Bronchial epithelial cell (primary cell): ENCODE measurements around the gene DDX43. TPM values are rescaled to one million over a fixed set of nuclear protein-coding genes. Genes with fewer than 3 reads are reported as not detected.
A peak's percentile ranks its signal among the peaks of the same experiment; 100 is the strongest.
"Not testable (repeated sequence)": the region's sequence is repeated elsewhere in the genome, so short reads cannot be mapped to it uniquely, and the experiment has no call there.

Experiments
- DNase-seq: peaks from one replicate; pipeline ENCODE4 v3.0.0-alpha.2; 2010; ENCODE audit warnings: low read depth
- FAIRE-seq: peaks from 2 replicates; lab custom pipeline; 2011; peaks lifted over from hg19 to GRCh38; lab: Jason Lieb, UNC
- H3K27me3 ChIP-seq: 2 replicates; pipeline ENCODE4 v1.5.1; 2011; ENCODE audit warnings: low read length; ENCODE audit not compliant: control insufficient read depth, insufficient read depth
- H3K36me3 ChIP-seq: 2 replicates; pipeline ENCODE4 v1.5.1; 2011; ENCODE audit warnings: low read length; ENCODE audit not compliant: control insufficient read depth, insufficient read depth
- H3K4me3 ChIP-seq: 2 replicates; pipeline ENCODE4 v1.5.1; 2011; ENCODE audit warnings: mild to moderate bottlenecking, low read depth, low read length, control low read depth
- CTCF ChIP-seq: IDR thresholded peaks from 2 replicates; pipeline ENCODE4 v1.5.1; 2011; ENCODE audit warnings: mild to moderate bottlenecking, moderate library complexity, low read length, control low read depth, inconsistent platforms; ENCODE audit not compliant: insufficient read depth, severe bottlenecking
- total RNA-seq: library from RNA; depleted of rRNA; stranded (reverse); fragments of >200 nt; gene quantifications from 2 replicates; pipeline ENCODE4 v1.2.1, GENCODE V29; 2014

DDX43 gene
- total RNA-seq, 1 donor from 2014 or later: 0.26 TPM

- Histone ChIP-seq H3K27me3 (no peaks in the 10 kb centered on the region), H3K4me3 (no peak overlapping the region), H3K36me3 (no peaks in the 10 kb centered on the region)
- TF ChIP-seq CTCF: no peak
- FAIRE-seq (no peak), DNase-seq (no peak)
Observed at GRCh38 chr6:73369157-73369556, 25.5 kb upstream of the DDX43 start.

GRCh38 chr6:73369563-73369962 lies 25.1 kb upstream of the DDX43 start, which contains the start of gene OOEP:
TSS of gene OOEP (minus strand) at chr6:73369897. CDS start at chr6:73369792, 105 bp downstream.
- no peak for TF ChIP-seq CTCF
- Histone ChIP-seq H3K36me3 (no peaks in the 10 kb centered on the region), H3K4me3 (no peak within 1 kb of the TSS), H3K27me3 (no peaks in the 10 kb centered on the region)
- no peak for DNase-seq
- no peak for FAIRE-seq

GRCh38 chr6:73371984-73372383 lies 22.6 kb upstream of the DDX43 start:
- no peak for FAIRE-seq
- H3K36me3 ChIP-seq: no peaks in the 10 kb centered on the region
- no peak for TF ChIP-seq CTCF
- no peak for DNase-seq
- no peaks in the 10 kb centered on the region for H3K27me3 ChIP-seq
- no peak overlapping the region for H3K4me3 ChIP-seq

- no peak for FAIRE-seq
- DNase-seq: no peak
- Histone ChIP-seq H3K36me3 (no peaks in the 10 kb centered on the region), H3K4me3 (no peak overlapping the region), H3K27me3 (no peaks in the 10 kb centered on the region)
- no peak for TF ChIP-seq CTCF
Observed at GRCh38 chr6:73372516-73372915, 22.1 kb upstream of the DDX43 start.

DNA sequence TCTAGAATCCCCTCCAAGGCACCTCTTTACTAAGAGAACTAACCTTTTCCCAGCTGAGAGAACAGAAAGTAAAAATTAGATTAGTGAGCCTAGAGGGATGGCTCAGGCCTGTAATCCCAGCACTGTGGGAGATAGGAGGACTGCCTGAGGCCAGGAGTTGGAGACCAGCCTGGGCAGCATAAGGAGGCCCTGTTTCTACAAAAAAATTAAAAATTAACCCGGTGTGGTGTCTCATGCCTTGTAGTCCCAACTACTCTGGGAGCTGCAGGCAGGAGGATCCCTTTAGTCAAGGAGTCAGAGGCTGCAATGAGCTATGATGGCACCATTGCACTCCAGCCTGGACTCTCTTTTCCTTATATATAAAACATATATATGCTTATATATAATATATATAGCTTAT lies 19.4 kb upstream of the DDX43 start:
- Histone ChIP-seq H3K4me3 (no peak overlapping the region), H3K27me3 (no peaks in the 10 kb centered on the region), H3K36me3 (no peaks in the 10 kb centered on the region)
- FAIRE-seq: no peak
- no peak for TF ChIP-seq CTCF
- DNase-seq: no peak

DNA sequence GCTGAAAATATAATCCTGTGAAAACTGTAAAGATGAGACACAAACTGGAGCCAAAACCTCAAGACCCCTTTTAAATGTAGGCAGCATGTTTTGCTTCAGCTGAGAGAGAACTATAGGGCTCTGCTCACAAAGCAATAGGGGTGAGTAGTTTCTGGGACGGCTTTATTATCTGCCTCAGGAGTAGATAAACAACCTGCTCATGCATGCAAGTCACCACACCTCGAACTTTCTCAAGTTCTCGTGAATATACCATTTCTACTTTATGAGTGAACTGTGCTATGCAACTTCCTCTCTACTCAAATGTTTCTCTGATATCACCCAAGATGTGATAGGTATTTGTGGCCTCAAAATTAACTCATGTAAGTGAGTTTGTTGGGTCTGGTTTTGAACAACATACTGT lies 17.4 kb upstream of the DDX43 start:
- no peak for TF ChIP-seq CTCF
- DNase-seq (peak; percentile 13), FAIRE-seq (no peak)
- Histone ChIP-seq H3K36me3 (no peaks in the 10 kb centered on the region), H3K4me3 (no peak overlapping the region), H3K27me3 (no peaks in the 10 kb centered on the region)

DNA sequence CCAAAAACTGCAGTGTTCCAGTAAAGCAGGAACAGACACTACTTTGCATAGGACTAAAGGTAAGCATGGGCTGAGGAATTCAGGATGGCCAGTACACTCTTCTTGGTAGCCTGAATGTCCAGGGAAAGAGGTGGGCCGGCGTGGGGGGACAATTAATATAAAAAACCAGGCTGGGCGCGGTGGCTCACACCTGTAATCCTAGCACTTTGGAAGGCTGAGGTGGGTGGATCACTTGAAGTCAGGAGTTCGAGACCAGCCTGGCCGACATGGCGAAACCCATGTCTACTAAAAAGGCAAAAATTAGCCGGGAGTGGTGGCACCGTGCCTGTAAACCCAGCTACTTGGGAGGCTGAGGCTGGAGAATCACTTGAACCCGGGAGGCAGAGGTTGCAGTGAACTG lies 13.1 kb upstream of the DDX43 start:
- FAIRE-seq, DNase-seq, H3K4me3 ChIP-seq, H3K36me3 ChIP-seq, H3K27me3 ChIP-seq: not testable (repeated sequence)
